Naive B cell (primary cell): ENCODE results near the gene TUBGCP5. TPM values are rescaled to one million over a fixed set of nuclear protein-coding genes. Genes with fewer than 3 reads are reported as not detected.
"Not testable (repeated sequence)": the region's sequence is repeated elsewhere in the genome, so short reads cannot be mapped to it uniquely, and the experiment has no call there.

ENCODE experiments used
- ATAC-seq, 2 donors: fragments of 150-1000 bp; cut with Tn5 transposase; 2 replicates each; pipeline ENCODE4 v1.10.0; 2021; ENCODE audit warnings: low read depth in 2 of 2, mild to moderate bottlenecking in 2 of 2, moderate library complexity in 2 of 2
- DNase-seq: peaks from one replicate; pipeline ENCODE4 v3.0.0; 2022
- H3K27ac Mint-ChIP-seq, 6 donors: one replicate each; pipeline ENCODE4 v1.8.0; 2020 to 2022; ENCODE audit warnings: mild to moderate bottlenecking in 6 of 6, mixed read lengths in 6 of 6, moderate library complexity in 5 of 6, inconsistent platforms in 2 of 6
- H3K27me3 Mint-ChIP-seq, 3 donors: one replicate each; pipeline ENCODE4 v1.8.0; 2021 to 2022; ENCODE audit warnings: mixed read lengths in 3 of 3, mild to moderate bottlenecking in 1 of 3
- H3K36me3 Mint-ChIP-seq, 2 donors: one replicate each; pipeline ENCODE4 v1.8.0; 2020 to 2022; ENCODE audit warnings: mixed read lengths in 2 of 2, inconsistent platforms in 1 of 2, mild to moderate bottlenecking in 1 of 2
- H3K4me1 Mint-ChIP-seq, 3 donors: one replicate each; pipeline ENCODE4 v1.8.0; 2020 to 2022; ENCODE audit warnings: mixed read lengths in 3 of 3, inconsistent platforms in 1 of 3, mild to moderate bottlenecking in 1 of 3, moderate library complexity in 1 of 3
- H3K4me3 Mint-ChIP-seq, 8 donors: one replicate each; pipeline ENCODE4 v1.8.0; 2020 to 2022; ENCODE audit warnings: mild to moderate bottlenecking in 8 of 8, mixed read lengths in 8 of 8, moderate library complexity in 8 of 8, inconsistent platforms in 2 of 8
- H3K9me3 Mint-ChIP-seq, 7 donors: one replicate each; pipeline ENCODE4 v1.8.0; 2020 to 2022; ENCODE audit warnings: mixed read lengths in 7 of 7, mild to moderate bottlenecking in 5 of 7, inconsistent platforms in 2 of 7, moderate library complexity in 1 of 7
- polyA plus RNA-seq, 6 donors: library from polyadenylated mRNA; unstranded; fragments of 300-500 nt; fragmentation: Illumina TruSeq; gene quantifications; one replicate each; pipeline ENCODE4 v1.2.3, GENCODE V29; 2021; ENCODE audit warnings: low read depth in 6 of 6

TUBGCP5 gene
- polyA plus RNA-seq, 6 donors from 2014 or later: 2.9 to 6.6 (median 4.2) TPM

DNA sequence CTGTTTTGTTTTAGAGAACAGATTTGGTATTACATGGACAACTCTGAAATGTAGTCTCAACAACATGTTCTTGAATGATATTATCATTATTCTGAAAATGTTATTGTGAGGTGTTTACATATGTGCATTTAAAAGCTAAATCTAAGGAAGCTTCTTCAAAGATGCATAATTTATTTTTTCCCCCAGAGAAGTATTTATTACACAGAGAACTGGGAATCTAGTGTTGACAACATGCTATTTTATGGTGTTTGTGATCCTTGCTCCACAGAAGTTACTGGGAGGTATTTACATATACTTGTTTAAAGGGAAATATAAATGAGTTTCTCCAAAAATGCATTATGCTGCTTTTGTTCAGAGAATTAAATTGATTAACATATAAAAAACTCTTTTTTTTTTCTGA is 18.3 kb upstream of the TUBGCP5 start:
- H3K9me3 Mint-ChIP-seq: peaks cover 3 to 11% (median 4%) of the 10 kb centered on the region in 7 donors
- peaks cover 3 to 30% (median 9%) of the 10 kb centered on the region in 3 donors for H3K27me3 Mint-ChIP-seq

DNA sequence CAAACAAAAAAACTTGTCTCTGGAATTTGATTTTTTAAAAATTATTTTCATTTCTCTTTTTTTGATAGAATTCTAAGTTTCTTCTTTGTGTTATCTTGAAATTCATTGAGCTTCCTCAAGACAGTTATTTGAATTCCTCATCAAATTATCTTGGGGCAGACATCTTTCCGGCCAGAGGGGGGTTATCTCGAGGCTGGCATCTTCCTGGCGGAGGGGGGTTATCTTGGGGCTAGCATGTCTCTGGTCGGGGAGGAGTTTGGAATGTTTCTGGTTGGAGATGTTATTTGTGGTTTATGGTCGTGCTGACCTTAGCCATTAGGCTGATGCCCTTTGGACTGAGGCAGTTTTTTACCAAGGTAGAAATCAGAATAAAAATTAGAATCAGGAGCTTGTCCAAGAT is 15.9 kb upstream of the TUBGCP5 start:
- Mint-ChIP-seq H3K27ac (no peak overlapping the region), H3K36me3 (no peaks in the 10 kb centered on the region), H3K4me1 (no peaks in the 10 kb centered on the region), H3K27me3 (peaks cover 0 to 26% (median 9%) of the 10 kb centered on the region in 3 donors), H3K9me3 (peaks cover 0 to 5% (median 0%) of the 10 kb centered on the region in 7 donors), H3K4me3 (no peak overlapping the region)
- ATAC-seq: no peak
- DNase-seq: no peak

More for the DNA sequence above, 18.3 kb upstream of the TUBGCP5 start:
- H3K27ac Mint-ChIP-seq: no peak overlapping the region
- H3K36me3 Mint-ChIP-seq: peaks cover 0 to 7% of the 10 kb centered on the region in 2 donors
- no peaks in the 10 kb centered on the region for H3K4me1 Mint-ChIP-seq
- H3K4me3 Mint-ChIP-seq: no peak overlapping the region
- no peak for DNase-seq
- no peak for ATAC-seq

DNA sequence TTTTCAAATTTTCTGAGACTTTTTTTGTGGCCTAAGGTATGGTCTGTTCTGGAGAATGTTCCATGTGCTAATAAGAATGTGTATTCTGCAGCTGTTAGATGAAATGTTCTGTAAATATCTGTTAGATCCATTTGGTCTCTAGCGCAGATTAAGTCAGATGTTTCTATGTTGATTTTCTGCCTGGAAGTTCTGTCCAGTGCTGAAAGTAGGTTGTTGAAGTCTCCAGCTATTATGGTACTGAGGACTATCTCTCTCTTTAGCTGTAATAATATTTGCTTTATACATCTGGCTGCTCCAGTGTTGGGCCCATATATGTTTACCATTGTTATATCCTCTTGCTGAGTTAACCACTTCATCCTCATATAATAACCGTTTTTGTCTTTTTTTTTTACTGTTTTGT is 13.2 kb upstream of the TUBGCP5 start:
- Mint-ChIP-seq H3K4me3 (no peak overlapping the region), H3K36me3 (no peaks in the 10 kb centered on the region), H3K9me3 (peaks cover 0 to 5% (median 0%) of the 10 kb centered on the region in 7 donors), H3K27me3 (peaks cover 0 to 21% (median 9%) of the 10 kb centered on the region in 3 donors), H3K27ac (no peak overlapping the region), H3K4me1 (no peaks in the 10 kb centered on the region)
- DNase-seq (no peak), ATAC-seq (no peak)

GRCh38 chr15:23050708-23051107 is 11.3 kb upstream of the TUBGCP5 start:
- Mint-ChIP-seq H3K36me3 (no peaks in the 10 kb centered on the region), H3K4me1 (no peaks in the 10 kb centered on the region), H3K9me3 (peaks cover 0 to 2% (median 0%) of the 10 kb centered on the region in 7 donors), H3K27me3 (peaks cover 0 to 12% (median 9%) of the 10 kb centered on the region in 3 donors), H3K27ac (no peak overlapping the region), H3K4me3 (no peak overlapping the region)
- DNase-seq (no peak), ATAC-seq (no peak)

DNA sequence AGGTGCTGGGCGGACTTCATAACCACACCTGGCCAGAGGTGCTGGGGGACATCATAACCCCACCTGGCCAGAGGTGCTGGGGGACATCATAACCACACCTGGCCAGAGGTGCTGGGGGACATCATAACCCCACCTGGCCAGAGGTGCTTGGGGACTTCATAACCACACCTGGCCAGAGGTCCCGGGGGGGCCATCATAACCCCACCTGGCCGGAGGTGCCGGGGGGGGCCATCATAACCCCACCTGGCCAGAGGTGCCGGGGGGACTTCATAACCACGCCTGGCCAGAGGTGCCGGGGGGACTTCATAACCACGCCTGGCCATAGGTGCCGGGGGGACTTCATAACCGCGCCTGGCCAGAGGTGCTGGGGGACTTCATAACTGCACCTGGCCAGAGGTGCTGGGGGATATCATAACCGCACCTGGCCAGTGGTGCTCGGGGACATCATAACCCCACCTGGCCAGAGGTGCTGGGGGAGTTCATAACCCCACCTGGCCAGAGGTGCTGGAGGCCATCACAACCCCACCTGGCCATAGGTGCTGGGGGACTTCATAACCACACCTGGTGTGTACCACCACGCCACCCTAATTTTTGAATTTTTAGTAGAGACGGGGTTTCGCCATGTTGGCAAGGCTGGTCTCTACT is 10.7 kb upstream of the TUBGCP5 start:
- Mint-ChIP-seq H3K4me1 (no peaks in the 10 kb centered on the region), H3K27me3 (peaks cover 0 to 9% (median 6%) of the 10 kb centered on the region in 3 donors), H3K9me3 (peaks cover 0 to 2% (median 0%) of the 10 kb centered on the region in 7 donors), H3K36me3 (no peaks in the 10 kb centered on the region), H3K4me3 (no peak overlapping the region), H3K27ac (no peak overlapping the region)
- DNase-seq (no peak), ATAC-seq (no peak)

DNA sequence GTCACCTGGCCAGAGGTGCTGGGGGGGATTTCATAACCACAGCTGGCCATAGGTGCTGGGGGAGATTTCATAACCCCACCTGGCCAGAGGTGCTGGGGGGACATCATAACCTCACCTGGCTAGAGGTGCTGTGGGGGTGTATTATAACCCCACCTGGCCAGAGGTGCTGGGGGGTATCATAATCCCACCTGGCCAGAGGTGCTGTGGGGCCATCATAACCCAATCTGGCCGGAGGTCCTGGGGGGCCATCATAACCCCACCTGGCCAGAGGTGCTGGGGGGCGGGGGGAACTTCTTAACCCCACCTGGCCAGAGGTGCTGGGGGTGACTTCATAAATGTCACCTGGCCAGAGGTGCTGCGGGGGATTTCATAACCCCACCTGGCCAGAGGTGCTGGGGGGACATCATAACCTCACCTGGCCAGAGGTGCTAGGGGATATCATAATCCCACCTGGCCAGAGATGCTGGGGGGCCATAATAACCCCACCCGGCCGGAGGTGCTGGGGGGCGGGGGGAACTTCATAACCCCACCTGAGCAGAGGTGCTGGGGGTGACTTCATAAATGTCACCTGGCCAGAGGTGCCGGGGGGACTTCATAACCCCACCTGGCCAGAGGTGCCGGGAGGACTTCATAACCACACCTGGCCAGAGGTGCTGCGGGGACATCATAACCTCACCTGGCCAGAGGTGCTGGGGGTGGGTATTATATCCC is 9.4 kb upstream of the TUBGCP5 start:
- not testable (repeated sequence) for H3K4me3 Mint-ChIP-seq, H3K36me3 Mint-ChIP-seq, H3K9me3 Mint-ChIP-seq, H3K4me1 Mint-ChIP-seq, ATAC-seq, H3K27me3 Mint-ChIP-seq, H3K27ac Mint-ChIP-seq, DNase-seq

DNA sequence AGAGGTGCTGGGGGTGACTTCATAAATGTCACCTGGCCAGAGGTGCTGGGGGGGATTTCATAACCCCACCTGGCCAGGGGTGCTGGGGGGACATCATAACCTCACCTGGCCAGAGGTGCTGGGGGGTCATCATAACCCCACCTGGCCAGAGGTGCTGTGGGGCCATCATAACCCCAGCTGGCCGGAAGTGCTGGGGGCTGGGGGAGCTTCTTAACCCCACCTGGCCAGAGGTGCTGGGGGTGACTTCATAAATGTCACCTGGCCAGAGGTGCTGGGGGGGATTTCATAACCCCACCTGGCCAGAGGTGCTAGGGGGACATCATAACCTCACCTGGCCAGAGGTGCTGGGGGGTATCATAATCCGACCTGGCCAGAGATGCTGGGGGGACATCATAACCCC is 4.6 kb upstream of the TUBGCP5 start:
- not testable (repeated sequence) for H3K9me3 Mint-ChIP-seq, DNase-seq, H3K4me1 Mint-ChIP-seq, H3K4me3 Mint-ChIP-seq, H3K36me3 Mint-ChIP-seq, ATAC-seq, H3K27ac Mint-ChIP-seq, H3K27me3 Mint-ChIP-seq

- peaks cover 4 to 11% (median 4%) of the 10 kb centered on the region in 3 donors for H3K4me1 Mint-ChIP-seq
- not testable (repeated sequence) for H3K36me3 Mint-ChIP-seq, H3K4me3 Mint-ChIP-seq, H3K27me3 Mint-ChIP-seq, H3K27ac Mint-ChIP-seq, DNase-seq, H3K9me3 Mint-ChIP-seq, ATAC-seq
Observed at GRCh38 chr15:23043535-23043934, 4.2 kb upstream of the TUBGCP5 start.

DNA sequence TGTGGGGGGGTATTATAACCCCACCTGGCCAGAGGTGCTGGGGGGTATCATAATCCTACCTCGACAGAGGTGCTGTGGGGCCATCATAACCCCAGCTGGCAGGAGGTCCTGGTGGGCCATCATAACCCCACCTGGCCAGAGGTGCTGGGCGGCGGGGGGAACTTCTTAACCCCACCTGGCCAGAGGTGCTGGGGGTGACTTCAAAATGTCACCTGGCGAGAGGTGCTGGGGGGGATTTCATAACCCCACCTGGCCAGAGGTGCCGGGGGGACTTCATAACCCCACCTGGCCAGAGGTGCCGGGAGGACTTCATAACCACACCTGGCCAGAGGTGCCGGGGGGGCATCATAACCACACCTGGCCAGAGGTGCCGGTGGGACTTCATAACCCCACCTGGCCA is 2.4 kb upstream of the TUBGCP5 start:
- not testable (repeated sequence) for H3K27ac Mint-ChIP-seq, H3K36me3 Mint-ChIP-seq, H3K9me3 Mint-ChIP-seq, ATAC-seq, H3K27me3 Mint-ChIP-seq, DNase-seq, H3K4me3 Mint-ChIP-seq
- H3K4me1 Mint-ChIP-seq: peaks cover 9 to 15% (median 13%) of the 10 kb centered on the region in 3 donors

GRCh38 chr15:23039917-23040281 is 530 bp upstream of the TUBGCP5 start:
- no peak for DNase-seq
- peak; percentile 0 to 1 for ATAC-seq
- Mint-ChIP-seq H3K9me3 (no peaks in the 10 kb centered on the region), H3K27ac (peak overlapping the region in 4 of 6 donors; percentile 49 to 90 (median 78)), H3K27me3 (no peaks in the 10 kb centered on the region), H3K4me3 (peak overlapping the region; percentile 82 to 94 (median 90)), H3K4me1 (peaks cover 9 to 19% (median 16%) of the 10 kb centered on the region in 3 donors), H3K36me3 (no peaks in the 10 kb centered on the region)

DNA sequence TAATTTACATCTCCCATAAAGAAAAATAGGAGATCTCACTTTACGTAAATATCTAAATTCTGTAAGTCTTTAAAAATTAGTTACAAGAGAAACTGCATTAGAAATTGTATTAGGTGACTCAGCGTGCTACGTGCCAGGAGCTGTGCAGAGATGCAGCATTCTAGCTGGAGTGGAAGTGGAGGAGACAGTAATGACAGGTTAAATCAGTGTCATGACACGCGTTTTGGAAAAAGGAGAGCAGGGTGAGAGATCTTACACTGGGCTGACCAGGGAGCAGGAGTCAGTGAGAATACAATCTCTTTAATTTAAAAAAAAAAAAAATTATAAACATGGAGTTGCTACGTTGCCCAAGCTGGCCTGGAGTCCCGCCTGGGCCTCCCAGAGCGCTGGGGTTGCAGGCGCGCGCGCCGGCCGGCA is 635 bp downstream of the TUBGCP5 start:
- no peak for ATAC-seq

GRCh38 chr15:23035964-23036566 is 3.3 kb downstream of the TUBGCP5 start:
- H3K4me3 Mint-ChIP-seq: peak overlapping the region in 1 of 8 donors; percentile 67
- ATAC-seq: no peak
- DNase-seq: peak; percentile 21
- no peaks in the 10 kb centered on the region for H3K9me3 Mint-ChIP-seq
- H3K4me1 Mint-ChIP-seq: peaks cover 9 to 25% (median 16%) of the 10 kb centered on the region in 3 donors
- H3K27ac Mint-ChIP-seq: peak overlapping the region in 1 of 6 donors; percentile 11
- no peaks in the 10 kb centered on the region for H3K27me3 Mint-ChIP-seq
- peaks cover 0 to 20% of the 10 kb centered on the region in 2 donors for H3K36me3 Mint-ChIP-seq

More for the DNA sequence above, 635 bp downstream of the TUBGCP5 start:
- Mint-ChIP-seq H3K9me3 (no peaks in the 10 kb centered on the region), H3K4me3 (peak overlapping the region; percentile 90 to 98 (median 95)), H3K27me3 (no peaks in the 10 kb centered on the region), H3K4me1 (peaks cover 9 to 25% (median 16%) of the 10 kb centered on the region in 3 donors), H3K27ac (peak overlapping the region in 4 of 6 donors; percentile 80 to 95 (median 86)), H3K36me3 (peaks cover 0 to 7% of the 10 kb centered on the region in 2 donors)
- no peak for DNase-seq

DNA sequence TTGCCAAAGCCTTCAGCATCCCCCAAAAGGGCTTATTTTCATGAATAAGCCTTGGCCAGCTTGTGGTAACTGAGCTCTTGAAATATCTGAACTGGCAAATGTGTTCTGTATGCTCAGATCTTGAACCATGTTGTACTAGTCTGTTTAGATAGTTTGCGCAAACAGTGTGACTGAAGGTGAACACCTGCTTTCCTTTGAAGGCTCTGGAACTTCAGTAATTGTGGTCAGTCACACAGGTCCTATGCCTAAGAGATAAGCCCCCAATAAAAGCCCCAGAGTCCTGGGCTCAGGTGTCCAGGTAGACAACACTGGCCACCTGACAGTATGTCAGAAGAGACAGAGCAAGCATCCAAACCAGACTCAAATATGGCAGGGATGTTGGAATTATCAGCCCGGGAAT is 5.4 kb downstream of the TUBGCP5 start:
- peaks cover 0 to 20% of the 10 kb centered on the region in 2 donors for H3K36me3 Mint-ChIP-seq
- DNase-seq: no peak
- no peaks in the 10 kb centered on the region for H3K9me3 Mint-ChIP-seq
- peak overlapping the region in 1 of 8 donors; percentile 21 for H3K4me3 Mint-ChIP-seq
- H3K4me1 Mint-ChIP-seq: peaks cover 8 to 25% (median 9%) of the 10 kb centered on the region in 3 donors
- no peak for ATAC-seq
- no peaks in the 10 kb centered on the region for H3K27me3 Mint-ChIP-seq
- H3K27ac Mint-ChIP-seq: no peak overlapping the region
